HG03354 (cell line): ENCODE measurements around the gene HOXA11.

Experiments
- ATAC-seq: cut with Tn5 transposase; IDR thresholded peaks from one replicate; pipeline ENCODE4 v1.9.1; 2021; ENCODE audit warnings: mild to moderate bottlenecking; ENCODE audit not compliant: unreplicated experiment, poor library complexity, severe bottlenecking

The HOXA11 gene

DNA sequence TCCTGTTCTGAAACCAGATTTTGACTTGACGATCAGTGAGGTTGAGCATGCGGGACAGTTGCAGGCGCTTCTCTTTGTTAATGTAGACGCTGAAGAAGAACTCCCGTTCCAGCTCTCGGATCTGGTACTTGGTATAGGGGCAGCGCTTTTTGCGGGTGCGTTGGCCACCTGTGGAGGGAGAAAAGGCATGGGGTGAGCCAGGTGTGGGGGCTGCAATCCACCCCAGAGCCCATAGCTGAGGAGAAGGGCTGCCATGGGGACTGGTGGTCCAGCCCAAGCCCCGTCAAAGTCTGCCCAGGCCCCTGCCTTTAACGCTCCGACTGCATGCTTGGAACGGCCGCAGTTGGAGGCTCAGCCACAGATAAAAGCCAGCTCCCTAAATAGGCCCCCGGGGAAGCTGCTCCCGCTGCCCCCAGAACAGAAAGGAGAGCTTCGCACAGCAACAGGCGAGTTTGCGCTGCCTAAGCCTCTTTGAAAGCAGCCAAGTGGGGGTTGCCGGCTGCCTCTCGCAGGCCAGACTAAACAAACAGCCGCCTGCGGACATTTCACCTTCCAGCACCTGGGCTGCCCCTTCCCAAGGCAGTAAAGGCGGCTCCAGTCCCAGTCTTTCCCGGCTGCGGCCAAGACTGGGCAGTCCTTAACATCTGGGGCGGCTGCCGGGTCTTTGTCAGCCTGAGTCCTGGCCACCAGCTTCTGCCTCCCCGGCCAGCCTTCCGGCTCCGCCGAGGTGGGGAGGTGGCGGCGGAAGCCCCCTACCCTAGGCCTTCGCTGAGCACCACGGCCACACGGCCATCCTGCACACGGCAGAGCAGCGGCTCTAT lies 2.0 kb downstream of the HOXA11 start:
- ATAC-seq: no peak

- no peak for ATAC-seq
Observed at GRCh38 chr7:27182285-27182841, 2.7 kb downstream of the HOXA11 start.

GRCh38 chr7:27181795-27182275 lies 3.2 kb downstream of the HOXA11 start:
- ATAC-seq: no peak

GRCh38 chr7:27180431-27181420 lies 4.3 kb downstream of the HOXA11 start:
- no peak for ATAC-seq

DNA sequence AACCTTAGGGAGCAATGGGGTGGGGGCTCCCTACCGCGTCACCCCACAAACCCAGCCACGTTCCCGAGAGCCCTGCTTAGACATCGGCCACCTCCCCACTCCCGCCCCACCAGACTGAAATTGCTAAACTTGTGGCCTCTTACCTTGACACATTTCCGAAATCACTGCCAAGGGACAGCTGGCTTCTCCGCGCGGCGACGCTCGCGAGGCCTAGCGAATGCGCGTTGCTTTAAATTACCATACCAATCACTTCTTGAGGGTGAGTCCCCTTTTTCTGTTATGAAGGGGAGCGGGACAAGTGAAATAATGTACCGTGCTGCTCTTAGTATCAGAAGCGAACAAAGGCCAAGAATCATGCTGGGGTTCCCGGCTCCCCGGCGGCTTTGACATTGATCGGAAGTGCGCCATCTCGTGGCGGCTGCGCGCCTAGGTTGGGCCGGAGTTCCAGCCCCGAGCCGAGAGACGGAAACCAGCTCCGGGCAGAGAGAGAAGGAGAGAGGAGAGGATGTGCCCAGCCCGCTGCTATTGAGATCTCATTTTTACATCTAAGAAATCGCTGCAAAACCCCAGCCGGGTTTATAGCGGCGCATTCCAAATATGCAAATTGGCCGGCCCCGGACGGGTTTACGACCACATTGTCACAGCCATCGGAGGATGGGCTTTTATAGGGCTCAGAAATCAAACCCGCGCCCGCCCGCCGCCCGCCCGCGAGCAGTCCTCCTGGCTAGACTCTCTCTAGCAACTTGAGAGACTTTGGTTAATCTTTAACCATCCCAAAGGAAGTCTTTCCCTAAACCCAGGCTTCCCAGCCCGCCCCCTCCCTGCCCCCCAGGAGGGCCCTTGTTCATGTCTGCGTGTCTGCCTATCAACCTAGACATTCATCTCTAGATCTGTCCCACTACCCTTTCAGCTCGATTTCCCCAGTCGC lies 5.3 kb downstream of the HOXA11 start:
- no peak for ATAC-seq

DNA sequence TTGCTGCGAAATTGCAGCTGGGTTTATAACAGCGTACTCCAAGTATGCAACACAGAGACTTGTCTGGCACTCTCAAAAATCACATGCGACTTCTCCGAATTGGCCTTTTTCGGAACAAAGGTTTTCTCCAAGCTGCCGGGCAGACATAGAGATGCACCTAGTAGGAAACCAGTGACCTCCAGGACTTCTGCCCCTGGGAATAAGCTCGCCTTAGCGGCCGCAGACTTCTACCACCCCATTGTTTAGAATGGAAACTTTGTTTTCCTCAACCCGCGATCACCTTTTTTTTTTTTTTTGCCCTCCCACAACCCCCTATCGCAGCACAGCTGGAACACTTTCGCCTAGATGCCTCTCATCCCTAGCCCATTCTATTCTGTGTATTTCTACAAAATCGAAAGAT lies 6.0 kb downstream of the HOXA11 start:
- no peak for ATAC-seq

DNA sequence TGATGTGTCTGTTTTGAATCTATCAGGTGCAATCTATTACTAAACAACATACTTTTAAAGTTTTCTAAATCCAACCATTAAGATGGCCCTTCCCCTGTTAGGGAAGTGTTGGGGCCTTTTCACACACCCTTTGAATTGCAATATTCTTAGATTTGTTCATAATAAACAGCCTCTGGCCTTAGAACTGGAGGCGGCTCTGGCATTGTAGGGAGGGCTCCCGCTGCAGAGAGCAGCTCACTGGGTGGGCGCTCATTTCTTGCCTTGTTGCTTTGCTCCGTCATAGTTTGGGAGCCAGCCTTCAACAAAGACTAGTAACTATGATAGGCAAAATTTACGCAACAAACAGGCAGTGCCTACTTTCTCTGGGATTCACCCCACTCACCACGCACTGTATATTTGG lies 6.7 kb downstream of the HOXA11 start:
- ATAC-seq: no peak

GRCh38 chr7:27177795-27178320 lies 7.2 kb downstream of the HOXA11 start:
- ATAC-seq: no peak

GRCh38 chr7:27176962-27177794 lies 7.9 kb downstream of the HOXA11 start:
- ATAC-seq: no peak

GRCh38 chr7:27176524-27176845 lies 8.5 kb downstream of the HOXA11 start:
- no peak for ATAC-seq

- ATAC-seq: no peak
Observed at GRCh38 chr7:27175626-27176523, 9.2 kb downstream of the HOXA11 start.

- no peak for ATAC-seq
Observed at GRCh38 chr7:27174874-27175625, 10.0 kb downstream of the HOXA11 start.

DNA sequence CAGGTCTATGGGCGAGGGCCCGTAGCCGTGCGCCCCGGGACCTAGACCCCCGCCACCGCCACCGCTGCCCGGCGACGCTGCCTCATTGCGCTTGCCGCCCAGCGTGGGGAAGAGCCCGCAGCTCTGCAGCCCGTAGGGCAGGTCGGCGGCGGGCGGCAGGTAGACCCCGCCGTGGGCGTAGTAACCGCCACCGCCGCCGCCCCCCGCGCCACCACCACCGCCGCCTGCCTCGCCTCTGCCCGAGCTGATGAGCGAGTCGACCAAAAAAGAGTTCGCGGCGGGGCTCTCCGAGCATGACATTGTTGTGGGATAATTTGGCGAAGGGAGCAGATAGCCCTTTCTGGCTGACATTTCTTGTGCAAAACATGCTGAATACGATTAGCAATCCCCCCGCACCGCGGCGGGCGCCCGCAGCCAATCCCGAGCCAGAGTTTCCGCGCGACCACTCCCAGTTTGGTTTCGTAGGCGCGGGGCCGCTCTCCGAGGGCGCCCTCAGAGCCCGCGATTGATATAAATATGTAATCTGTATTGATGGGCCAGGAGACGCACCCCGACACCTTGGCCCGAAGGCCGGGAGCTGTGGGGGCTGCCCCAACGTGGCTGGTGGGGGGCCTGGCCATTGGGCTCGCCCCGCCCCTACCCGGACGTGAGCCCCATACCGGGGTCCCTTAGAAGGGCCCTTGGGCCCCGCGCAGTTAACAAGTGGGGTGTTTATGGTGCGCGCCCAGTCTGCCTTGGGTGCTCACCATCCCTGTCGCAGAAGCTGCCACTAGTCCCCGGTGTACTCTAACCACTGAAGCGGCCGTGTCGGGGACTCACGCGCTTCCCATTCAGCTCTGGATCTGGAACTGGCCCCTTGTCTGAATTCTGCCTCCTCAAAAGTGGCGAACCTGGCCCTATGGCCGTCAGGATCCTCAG lies 10.8 kb downstream of the HOXA11 start, which contains the start of gene HOXA10:
Gene HOXA10, minus strand, starts transcription at position 365 of the 918 bp plus-strand sequence. Its CDS starts 14 bp downstream, at position 351.
- no peak for ATAC-seq

- ATAC-seq: no peak
Observed at GRCh38 chr7:27173511-27173955, 11.5 kb downstream of the HOXA11 start.

- ATAC-seq: no peak
Observed at GRCh38 chr7:27172823-27173510, 12.1 kb downstream of the HOXA11 start.
